HFFc6 (cell line): ENCODE results near the gene CEP170B. TPM values are rescaled to one million over a fixed set of nuclear protein-coding genes. Genes with fewer than 3 reads are reported as not detected.
"Not testable (repeated sequence)": the region's sequence is repeated elsewhere in the genome, so short reads cannot be mapped to it uniquely, and the experiment has no call there.

Experiments used
- DNase-seq: peaks from one replicate; pipeline ENCODE4 v3.0.0-alpha.2; 2018
- H3K27ac Mint-ChIP-seq: 2 replicates; pipeline ENCODE4 v1.8.0; 2020; ENCODE audit warnings: mild to moderate bottlenecking, mixed read lengths
- H3K27me3 Mint-ChIP-seq: 2 replicates; pipeline ENCODE4 v1.8.0; 2021; ENCODE audit warnings: mild to moderate bottlenecking, moderate library complexity, mixed read lengths; ENCODE audit not compliant: insufficient read depth
- H3K36me3 Mint-ChIP-seq: 2 replicates; pipeline ENCODE4 v1.8.0; 2021; ENCODE audit warnings: low read depth, mixed read lengths
- H3K4me1 Mint-ChIP-seq: 2 replicates; pipeline ENCODE4 v1.8.0; 2020; ENCODE audit warnings: low read depth, mixed read lengths
- H3K4me3 Mint-ChIP-seq: 2 replicates; pipeline ENCODE4 v1.8.0; 2020; ENCODE audit warnings: mild to moderate bottlenecking, moderate library complexity, mixed read lengths
- H3K9me3 Mint-ChIP-seq: 2 replicates; pipeline ENCODE4 v1.8.0; 2020; ENCODE audit warnings: mild to moderate bottlenecking, mixed read lengths
- CTCF ChIP-seq: fragments of 200-600 bp; sonication (generic); IDR thresholded peaks from 2 replicates; pipeline ENCODE4 v1.5.0; 2021; ENCODE audit warnings: antibody characterized with exemption, mild to moderate bottlenecking
- total RNA-seq, 6 experiments: library from RNA; stranded (reverse); fragmentation: NEBNext Ultra II Directional; extraction: Animal tissue kit (Norgen Biotek cat#: 25700); gene quantifications; 2 replicates in 1 of 6; 3 replicates in 5 of 6; pipeline ENCODE4 v1.2.3, GENCODE V29; 2021

The CEP170B gene
- total RNA-seq, 6 experiments from 2014 or later, result 29.9 to 34.9 (median 32.0) TPM

- no peak for TF ChIP-seq CTCF
- peaks cover 11% of the 10 kb centered on the region; the same call in 1 of the 2 replicates for H3K27me3 Mint-ChIP-seq
These were observed 73.9 kb downstream of the CEP170B start for GRCh38 chr14:104938960-104939359.

GRCh38 chr14:104939666-104940410 is 74.8 kb downstream of the CEP170B start:
- DNase-seq, result no peak
- no peak overlapping the region for H3K27ac Mint-ChIP-seq

More at GRCh38 chr14:104938960-104939359, 73.9 kb downstream of the CEP170B start:
- H3K4me1 Mint-ChIP-seq, result 0 out of 2 replicates have a peak, but pooled peaks cover 5% of the 10 kb centered on the region
- H3K4me3 Mint-ChIP-seq, result no peak overlapping the region
- H3K36me3 Mint-ChIP-seq, result peaks cover 17% of the 10 kb centered on the region
- no peaks in the 10 kb centered on the region for H3K9me3 Mint-ChIP-seq
- no peak overlapping the region for H3K27ac Mint-ChIP-seq
- no peak for DNase-seq

GRCh38 chr14:104940526-104941150 is 75.6 kb downstream of the CEP170B start:
- H3K27ac Mint-ChIP-seq, result no peak overlapping the region
- TF ChIP-seq CTCF, result peak; percentile 38; the same call in 1 of the 2 replicates
- H3K36me3 Mint-ChIP-seq, result peaks cover 19% of the 10 kb centered on the region
- no peak overlapping the region for H3K4me3 Mint-ChIP-seq
- H3K4me1 Mint-ChIP-seq, result no peaks in the 10 kb centered on the region
- no peaks in the 10 kb centered on the region for H3K9me3 Mint-ChIP-seq
- peaks cover 11% of the 10 kb centered on the region; the same call in 1 of the 2 replicates for H3K27me3 Mint-ChIP-seq
- no peak for DNase-seq

More at GRCh38 chr14:104939666-104940410, 74.8 kb downstream of the CEP170B start:
- H3K4me3 Mint-ChIP-seq, result no peak overlapping the region
- H3K9me3 Mint-ChIP-seq, result no peaks in the 10 kb centered on the region
- no peaks in the 10 kb centered on the region for H3K4me1 Mint-ChIP-seq
- H3K36me3 Mint-ChIP-seq, result peaks cover 17% of the 10 kb centered on the region
- peaks cover 11% of the 10 kb centered on the region; the same call in 1 of the 2 replicates for H3K27me3 Mint-ChIP-seq
- TF ChIP-seq CTCF, result no peak

- no peak for DNase-seq
- Mint-ChIP-seq H3K9me3 (no peaks in the 10 kb centered on the region), H3K4me1 (no peaks in the 10 kb centered on the region), H3K4me3 (no peak overlapping the region), H3K36me3 (peaks cover 23% of the 10 kb centered on the region), H3K27me3 (peaks cover 11% of the 10 kb centered on the region; the same call in 1 of the 2 replicates), H3K27ac (no peak overlapping the region)
- no peak for TF ChIP-seq CTCF
These were observed 76.7 kb downstream of the CEP170B start for GRCh38 chr14:104941508-104942365.

- H3K9me3 Mint-ChIP-seq, result no peaks in the 10 kb centered on the region
- no peak for DNase-seq
- H3K4me1 Mint-ChIP-seq, result no peaks in the 10 kb centered on the region
- no peak for TF ChIP-seq CTCF
- no peak overlapping the region for H3K4me3 Mint-ChIP-seq
- H3K27me3 Mint-ChIP-seq, result peaks cover 11% of the 10 kb centered on the region; the same call in 1 of the 2 replicates
- no peak overlapping the region for H3K27ac Mint-ChIP-seq
- H3K36me3 Mint-ChIP-seq, result peaks cover 23% of the 10 kb centered on the region
These were observed 77.5 kb downstream of the CEP170B start for GRCh38 chr14:104942586-104942985.

- not testable (repeated sequence) for DNase-seq, H3K4me3 Mint-ChIP-seq, H3K27me3 Mint-ChIP-seq, H3K27ac Mint-ChIP-seq, H3K4me1 Mint-ChIP-seq, H3K9me3 Mint-ChIP-seq
- H3K36me3 Mint-ChIP-seq, result peaks cover 15% of the 10 kb centered on the region
These were observed 78.3 kb downstream of the CEP170B start for GRCh38 chr14:104943216-104944015.

- H3K4me3 Mint-ChIP-seq, H3K4me1 Mint-ChIP-seq, H3K27ac Mint-ChIP-seq, H3K9me3 Mint-ChIP-seq, H3K27me3 Mint-ChIP-seq, DNase-seq: not testable (repeated sequence)
- peaks cover 14% of the 10 kb centered on the region for H3K36me3 Mint-ChIP-seq
These were observed 78.9 kb downstream of the CEP170B start for GRCh38 chr14:104944016-104944308.
